ENCODE results near the gene CCNK.

GRCh38 chr14:99513183-99513694 is 32.0 kb downstream of the CCNK start:
- TF ChIP-seq, protein P1, sequence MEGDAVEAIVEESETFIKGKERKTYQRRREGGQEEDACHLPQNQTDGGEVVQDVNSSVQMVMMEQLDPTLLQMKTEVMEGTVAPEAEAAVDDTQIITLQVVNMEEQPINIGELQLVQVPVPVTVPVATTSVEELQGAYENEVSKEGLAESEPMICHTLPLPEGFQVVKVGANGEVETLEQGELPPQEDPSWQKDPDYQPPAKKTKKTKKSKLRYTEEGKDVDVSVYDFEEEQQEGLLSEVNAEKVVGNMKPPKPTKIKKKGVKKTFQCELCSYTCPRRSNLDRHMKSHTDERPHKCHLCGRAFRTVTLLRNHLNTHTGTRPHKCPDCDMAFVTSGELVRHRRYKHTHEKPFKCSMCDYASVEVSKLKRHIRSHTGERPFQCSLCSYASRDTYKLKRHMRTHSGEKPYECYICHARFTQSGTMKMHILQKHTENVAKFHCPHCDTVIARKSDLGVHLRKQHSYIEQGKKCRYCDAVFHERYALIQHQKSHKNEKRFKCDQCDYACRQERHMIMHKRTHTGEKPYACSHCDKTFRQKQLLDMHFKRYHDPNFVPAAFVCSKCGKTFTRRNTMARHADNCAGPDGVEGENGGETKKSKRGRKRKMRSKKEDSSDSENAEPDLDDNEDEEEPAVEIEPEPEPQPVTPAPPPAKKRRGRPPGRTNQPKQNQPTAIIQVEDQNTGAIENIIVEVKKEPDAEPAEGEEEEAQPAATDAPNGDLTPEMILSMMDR (IDR thresholded peaks at IDR 0.05), result no peak
- no peak for TF ChIP-seq POLR2A (IDR thresholded peaks at IDR 0.05)

Measured in tibial nerve (tissue), 3 donors.